ENCODE data around the gene POP4. TPM values are rescaled to one million over a fixed set of nuclear protein-coding genes. Genes with fewer than 3 reads are reported as not detected.

Gene POP4
- total RNA-seq (2011; cell fraction: chromatin; rRNA removed; ENCODE audit: low replicate concordance) = 71.1 and 129 TPM in 2 replicates
- 77.1 and 97.6 TPM in 2 replicates for total RNA-seq (2011; cell fraction: nucleolus; rRNA removed)
- 95.7 and 96.5 TPM in 2 replicates for total RNA-seq (2011; cell fraction: nucleoplasm; rRNA removed)
- total RNA-seq (2014; rRNA removed) = 95.5 and 113 TPM in 2 replicates
- 110 TPM in 2 replicates for total RNA-seq (2014; rRNA removed; fragmentation: Illumina TruSeq; extraction: Trizol)
- 108 and 113 TPM in 2 replicates for total RNA-seq (2015; rRNA removed; fragmentation: Illumina TruSeq; extraction: Trizol)
- 86.1 and 92.6 TPM in 2 replicates for total RNA-seq (2021)
- polyA plus RNA-seq (2011; rRNA removed) = 86.1 and 99.0 TPM in 2 replicates
- polyA plus RNA-seq (2011; cell fraction: cytosol; rRNA removed) = 61.1 and 61.7 TPM in 2 replicates
- 106 and 126 TPM in 2 replicates for polyA plus RNA-seq (2011; cell fraction: nucleus; rRNA removed)
- polyA plus RNA-seq (2012) = 56.6 and 69.1 TPM in 2 replicates
- 98.2 and 111 TPM in 2 replicates for polyA plus RNA-seq (2014; fragmentation: Illumina TruSeq; extraction: Trizol)
- 10 to 100 TPM; 42.1 to 59.6 TPM for polyA plus RNA-seq (2014; fragmentation: Nextera tagmentation; extraction: Ambion mirVana)
- 99.3 and 128 TPM in 2 replicates for polyA plus RNA-seq (2014; rRNA removed)
- 86.3 and 90.5 TPM in 2 replicates for polyA minus RNA-seq (2011; rRNA and poly(A)+ RNA removed)
- 26.8 and 34.8 TPM in 2 replicates for polyA minus RNA-seq (2011; cell fraction: cytosol; rRNA and poly(A)+ RNA removed)
- polyA minus RNA-seq (2011; cell fraction: nucleus; rRNA and poly(A)+ RNA removed) = 62.5 and 81.8 TPM in 2 replicates
- Bru-seq, nascent RNA = percentile 75 among the genes with signal in this experiment
- BruChase-seq, experiment 1, labeled RNA remaining after a 2-hour chase = percentile 69 among the genes with signal in this experiment
- percentile 71 among the genes with signal in this experiment for BruChase-seq, experiment 2, labeled RNA remaining after a 6-hour chase
- long read RNA-seq, experiment 1, transcript POP4-202 (7 exons, 3,385 nt) = major isoform, 94 of 119 reads
- long read RNA-seq, experiment 1, transcript POP4-201 (6 exons, 2,321 nt) = minor isoform, 5 of 119 reads
- long read RNA-seq, experiment 1, partial matches to known transcripts = 6 of 119 reads
- long read RNA-seq, experiment 1, other reads (novel, unspliced or antisense) = 13 of 119 reads
- long read RNA-seq, experiment 2, transcript POP4-202 (7 exons, 3,385 nt) = major isoform, 28 of 52 reads
- long read RNA-seq, experiment 2, partial matches to known transcripts = 19 of 52 reads
- long read RNA-seq, experiment 2, other reads (novel, unspliced or antisense) = 2 of 52 reads
- long read RNA-seq, experiment 3, transcript POP4-202 (7 exons, 3,385 nt) = major isoform, 47 of 62 reads
- long read RNA-seq, experiment 3, partial matches to known transcripts = 10 of 62 reads
- long read RNA-seq, experiment 3, other reads (novel, unspliced or antisense) = 2 of 62 reads

DNA sequence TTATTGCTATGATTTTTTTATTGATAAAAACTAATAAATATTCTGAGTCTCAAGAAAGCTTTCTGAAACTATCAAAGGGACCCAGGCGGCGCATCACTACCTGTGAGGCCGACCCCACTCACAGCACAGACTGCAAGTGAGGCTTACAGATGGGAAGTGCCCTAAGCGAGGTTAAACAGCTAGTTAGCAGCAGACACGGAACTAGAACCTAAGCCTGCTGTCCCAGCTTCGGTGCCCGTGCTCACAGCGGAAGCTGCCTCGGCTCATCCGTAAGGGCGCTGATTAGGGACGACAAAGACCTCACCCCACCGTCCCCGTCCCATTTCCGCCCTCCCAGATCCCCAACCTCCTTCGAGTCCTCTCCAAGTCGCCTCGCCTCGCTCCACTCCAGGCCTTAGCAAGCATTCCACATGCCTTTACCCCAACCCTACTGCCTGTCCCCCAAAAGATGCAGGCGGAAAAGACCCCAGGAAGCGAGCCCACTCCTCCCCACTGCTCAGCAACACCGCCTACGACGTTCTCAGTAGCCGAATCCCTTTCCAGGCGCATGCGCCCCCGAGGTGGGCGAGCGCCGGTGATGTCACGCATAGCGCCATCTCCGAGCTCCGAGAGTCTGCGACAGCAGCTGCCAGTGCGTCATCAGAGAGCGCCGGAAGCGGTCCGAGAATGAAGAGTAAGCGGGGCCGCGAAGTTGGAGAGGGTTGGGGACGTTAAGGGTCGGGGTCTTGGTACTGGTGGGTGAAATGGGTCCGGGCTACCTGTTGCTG, at the start of gene POP4:
Gene POP4 (plus strand): TSS at position 631 of the 767 bp plus-strand sequence. CDS start 36 bp downstream, at position 667.
- in situ Hi-C loops (cut with MboI) (loop anchor here (5.0 kb wide), 1 partner anchor 86 kb away; no protein-coding TSS in a partner anchor), intact Hi-C loops (cut with micrococcal nuclease) (no loop called here)
- 1% methylated on average over 47 of the region's 47 CpGs for WGBS (ENCODE audit: insufficient coverage, low coverage, missing lambda C conversion rate)
- POLR2A ChIA-PET = interaction anchor here (0.6 to 1.8 kb wide), 17 partner anchors 9 to 1098 kb away, joined by 3 to 10 read pairs (median 4); partner anchors contain the start of gene C19orf12
- DNase-seq (ENCODE audit: extremely low read depth in 1 of 4, low spot score in 3 of 4) = peak; percentile 98
- Histone ChIP-seq H3K79me2 (ENCODE audit: control insufficient read depth, insufficient read depth, low read length) (peaks cover 25% of the 10 kb centered on the region), H3K4me3 (peak within 1 kb of the TSS; percentile 92), H3K4me1 (replicated peaks in 1 of 2; ENCODE audit: control insufficient read depth in 2 of 2, insufficient read depth in 2 of 2, low read length in 2 of 2) (peaks cover 3 to 10% of the 10 kb centered on the region in 2 experiments; a peak in 3 of 5 replicates), H3K27me3 (ENCODE audit: control insufficient read depth in 2 of 2, insufficient read depth in 2 of 2, low read length in 2 of 2) (no peaks in the 10 kb centered on the region), H3K27ac (ENCODE audit: extremely low read depth, low read depth, low read length) (peak within 1 kb of the TSS; percentile 94), H3K4me2 (ENCODE audit: insufficient read depth, low read length) (peak within 1 kb of the TSS; percentile 100), H3K9me3 (replicated peaks; ENCODE audit: control insufficient read depth, insufficient read depth, low read depth, low read length) (no peaks in the 10 kb centered on the region), H3K9ac (ENCODE audit: insufficient read depth in 1 of 2, low read depth in 2 of 2, low read length in 2 of 2) (peak within 1 kb of the TSS; percentile 98 to 99), H4K20me1 (replicated peaks; ENCODE audit: control insufficient read depth, insufficient read depth, low read length) (0 out of 2 replicates have a peak, but pooled peaks cover 3% of the 10 kb centered on the region), H2AFZ (ENCODE audit: low read depth, low read length) (peak within 1 kb of the TSS; percentile 99), H3K36me3 (ENCODE audit: control insufficient read depth, insufficient read depth, low read length) (peaks cover 22% of the 10 kb centered on the region; the same call in 2 of the 3 replicates), H3K9me1 (ENCODE audit: control insufficient read depth, insufficient read depth, low read length) (no peaks in the 10 kb centered on the region)
- peak; percentile 87 for FAIRE-seq
- CTCF ChIA-PET (ENCODE audit: low intra/inter-chr PET ratio) = no interaction called here
- peak; percentile 93 for ATAC-seq
- BruUV-seq (replicated peaks) = TSS peak; percentile 86
- peak; percentile 30 for TF ChIP-seq CCNT2 (IDR thresholded peaks at IDR 0.05; ENCODE audit: borderline replicate concordance, extremely low read depth, insufficient read length, low read depth, low read length)
- 0 out of 2 replicates have a peak, but pooled peaks have one; percentile 45 for TF ChIP-seq NCOA1 (IDR thresholded peaks at IDR 0.05; ENCODE audit: low read depth)
- no peak for TF ChIP-seq FUS (optimal IDR thresholded peaks at IDR 0.05; ENCODE audit: low read depth, low read length)
- peak; percentile 87 for TF ChIP-seq SMAD1 (IDR thresholded peaks at IDR 0.05; ENCODE audit: low read depth, low read length, partially characterized antibody)
- peak; percentile 91 for TF ChIP-seq NBN (IDR thresholded peaks at IDR 0.05; ENCODE audit: low read depth)
- 0 out of 2 replicates have a peak, but pooled peaks have one; percentile 57 for TF ChIP-seq ZNF224 (CRISPR knock-in tag; IDR thresholded peaks at IDR 0.05)

All from K562 (cell line).